IPS-20b (cell line): ENCODE results near the gene PTPN6.

Experiments
- H3K27ac ChIP-seq: one replicate; pipeline ENCODE4 v1.5.1; 2013; ENCODE audit warnings: low read length
- H3K27me3 ChIP-seq: 2 replicates; pipeline ENCODE4 v1.6.1; 2013; ENCODE audit warnings: mild to moderate bottlenecking, low read length, inconsistent platforms; ENCODE audit not compliant: insufficient read depth
- H3K36me3 ChIP-seq: 2 replicates; pipeline ENCODE4 v1.6.1; 2013; ENCODE audit warnings: low read depth, mild to moderate bottlenecking, inconsistent platforms, low read length, moderate library complexity; ENCODE audit not compliant: insufficient read depth
- H3K4me1 ChIP-seq: 2 replicates; pipeline ENCODE4 v1.6.1; 2013; ENCODE audit warnings: mild to moderate bottlenecking, control low read depth, inconsistent platforms, low read length, moderate library complexity; ENCODE audit not compliant: insufficient read depth
- H3K4me3 ChIP-seq: 2 replicates; pipeline ENCODE4 v1.5.1; 2013; ENCODE audit warnings: mild to moderate bottlenecking, low read length, inconsistent platforms
- H3K9ac ChIP-seq: 2 replicates; pipeline ENCODE4 v1.6.1; 2013; ENCODE audit warnings: low read depth, mild to moderate bottlenecking, inconsistent platforms, low read length, moderate library complexity
- H3K9me3 ChIP-seq: 2 replicates; pipeline ENCODE4 v1.6.1; 2013; ENCODE audit warnings: mild to moderate bottlenecking, low read depth, low read length, inconsistent platforms; ENCODE audit not compliant: insufficient read depth

Gene PTPN6

DNA sequence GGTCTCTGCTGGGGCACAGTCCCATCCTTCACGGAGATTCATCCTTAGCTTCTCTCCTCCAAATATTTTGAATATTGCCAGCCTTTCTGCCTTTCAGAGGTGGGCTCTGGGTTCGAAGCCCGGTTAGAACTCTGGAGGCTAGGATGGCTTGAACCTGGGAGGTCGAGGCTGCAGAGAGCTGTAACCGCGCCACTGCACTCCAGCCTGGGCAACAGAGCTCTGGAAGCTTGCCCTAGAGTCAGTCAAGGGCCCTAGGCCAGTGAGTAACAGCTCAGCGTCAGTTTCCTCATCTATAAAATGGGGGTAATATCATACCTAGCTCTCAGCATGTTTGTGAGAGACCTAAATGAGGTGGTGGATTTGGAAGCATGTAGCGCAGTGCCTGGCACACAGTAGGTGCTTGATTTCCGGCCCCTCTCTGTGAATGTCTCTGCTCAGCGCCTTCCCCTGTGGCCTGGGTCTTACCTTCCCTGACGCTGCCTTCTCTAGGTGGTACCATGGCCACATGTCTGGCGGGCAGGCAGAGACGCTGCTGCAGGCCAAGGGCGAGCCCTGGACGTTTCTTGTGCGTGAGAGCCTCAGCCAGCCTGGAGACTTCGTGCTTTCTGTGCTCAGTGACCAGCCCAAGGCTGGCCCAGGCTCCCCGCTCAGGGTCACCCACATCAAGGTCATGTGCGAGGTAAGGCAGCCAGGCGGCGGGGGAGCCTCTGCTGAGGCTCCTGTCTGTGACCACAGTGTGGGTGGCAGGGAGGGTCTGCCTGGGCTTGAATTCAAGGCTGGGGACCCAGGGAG, 3.4 kb downstream of the PTPN6 start:
- Histone ChIP-seq H3K9me3 (no peaks in the 10 kb centered on the region), H3K27ac (no peak overlapping the region), H3K4me1 (peaks cover 3% of the 10 kb centered on the region; the same call in 1 of the 2 replicates), H3K4me3 (no peak overlapping the region), H3K9ac (no peak overlapping the region), H3K36me3 (no peaks in the 10 kb centered on the region), H3K27me3 (no peaks in the 10 kb centered on the region)

DNA sequence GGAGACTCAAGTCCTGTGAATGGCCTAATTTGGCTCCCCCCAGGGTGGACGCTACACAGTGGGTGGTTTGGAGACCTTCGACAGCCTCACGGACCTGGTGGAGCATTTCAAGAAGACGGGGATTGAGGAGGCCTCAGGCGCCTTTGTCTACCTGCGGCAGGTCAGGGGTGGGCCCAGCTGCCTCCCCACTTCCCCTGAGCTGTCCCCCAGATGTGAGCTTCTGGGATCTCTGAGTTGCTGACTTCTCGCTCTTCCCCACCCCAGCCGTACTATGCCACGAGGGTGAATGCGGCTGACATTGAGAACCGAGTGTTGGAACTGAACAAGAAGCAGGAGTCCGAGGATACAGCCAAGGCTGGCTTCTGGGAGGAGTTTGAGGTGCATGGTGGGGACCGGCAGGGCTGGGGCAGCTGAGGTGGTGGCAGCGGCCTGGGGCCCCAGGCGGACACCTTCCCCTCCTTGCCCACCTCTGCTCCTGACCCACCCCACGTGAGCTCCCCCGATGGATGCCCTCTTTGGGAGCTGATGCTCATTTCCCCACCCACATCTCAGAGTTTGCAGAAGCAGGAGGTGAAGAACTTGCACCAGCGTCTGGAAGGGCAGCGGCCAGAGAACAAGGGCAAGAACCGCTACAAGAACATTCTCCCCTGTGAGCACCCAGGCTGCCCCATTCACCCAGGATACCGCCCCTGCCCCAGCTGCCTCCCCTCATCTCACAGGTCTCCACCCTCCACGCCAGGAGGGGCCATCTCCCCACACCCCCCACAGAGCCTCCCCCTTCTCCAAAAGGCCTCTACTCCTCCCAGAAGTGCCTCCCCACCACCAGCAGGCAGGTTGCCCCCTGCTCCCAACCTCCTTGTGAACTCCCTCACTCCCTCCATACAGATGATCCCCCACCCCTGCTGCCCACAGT, 4.2 kb downstream of the PTPN6 start:
- Histone ChIP-seq H3K9ac (no peak overlapping the region), H3K27me3 (no peaks in the 10 kb centered on the region), H3K9me3 (no peaks in the 10 kb centered on the region), H3K4me1 (peaks cover 3% of the 10 kb centered on the region; the same call in 1 of the 2 replicates), H3K36me3 (no peaks in the 10 kb centered on the region), H3K27ac (no peak overlapping the region), H3K4me3 (no peak overlapping the region)

DNA sequence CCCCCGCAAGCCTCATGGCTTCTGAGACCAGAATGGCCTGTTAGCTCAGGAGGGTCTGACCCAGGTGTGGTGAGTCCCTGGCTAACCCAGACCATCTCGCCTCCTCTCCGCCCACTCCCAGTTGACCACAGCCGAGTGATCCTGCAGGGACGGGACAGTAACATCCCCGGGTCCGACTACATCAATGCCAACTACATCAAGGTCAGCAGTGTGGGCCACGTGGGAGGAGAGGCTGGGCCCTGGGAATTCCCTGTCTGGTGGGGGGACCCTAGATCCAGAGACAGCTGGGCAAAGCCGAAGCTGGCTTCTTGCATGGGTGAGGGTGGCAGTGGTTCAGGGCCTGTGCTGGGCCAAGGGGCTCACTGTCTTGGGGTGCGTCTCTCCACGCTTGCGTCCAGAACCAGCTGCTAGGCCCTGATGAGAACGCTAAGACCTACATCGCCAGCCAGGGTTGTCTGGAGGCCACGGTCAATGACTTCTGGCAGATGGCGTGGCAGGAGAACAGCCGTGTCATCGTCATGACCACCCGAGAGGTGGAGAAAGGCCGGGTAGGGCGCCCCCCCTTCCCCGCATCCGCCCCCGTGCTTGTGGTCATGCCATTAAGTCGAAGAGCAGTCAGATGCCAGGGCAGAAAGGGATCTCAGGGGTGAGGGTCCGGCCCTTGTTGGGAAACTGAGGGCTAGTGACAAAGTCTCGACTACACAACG, 5.0 kb downstream of the PTPN6 start:
- no peaks in the 10 kb centered on the region for H3K9me3 ChIP-seq
- no peak overlapping the region for H3K9ac ChIP-seq
- peaks cover 8% of the 10 kb centered on the region; the same call in 1 of the 2 replicates for H3K4me1 ChIP-seq
- no peak overlapping the region for H3K4me3 ChIP-seq
- no peaks in the 10 kb centered on the region for H3K27me3 ChIP-seq
- H3K27ac ChIP-seq: no peak overlapping the region
- no peaks in the 10 kb centered on the region for H3K36me3 ChIP-seq

DNA sequence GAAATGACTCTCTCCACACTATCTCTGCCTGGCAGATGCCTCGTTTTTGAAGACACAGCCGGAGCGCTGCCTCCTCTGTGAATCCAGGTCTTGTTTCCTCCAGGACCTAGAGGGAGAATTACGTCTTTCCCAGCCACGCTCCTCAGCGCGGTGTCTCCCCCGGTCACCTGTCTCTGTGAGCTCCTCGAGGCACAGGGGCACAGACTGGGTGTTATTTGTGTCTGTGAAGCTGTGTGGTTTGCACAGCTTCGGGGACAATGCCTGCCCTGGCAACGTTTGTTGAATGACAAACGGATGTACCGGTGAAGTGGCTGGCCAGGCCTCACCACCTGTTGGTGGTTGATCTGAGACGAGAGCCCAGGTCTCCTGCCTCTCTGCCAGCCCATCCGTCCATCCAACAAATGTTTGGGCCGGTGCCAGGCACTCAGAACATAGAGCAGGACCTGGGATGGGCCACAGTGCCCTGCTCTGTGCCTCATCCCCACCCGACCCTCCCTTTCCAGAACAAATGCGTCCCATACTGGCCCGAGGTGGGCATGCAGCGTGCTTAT, 6.1 kb downstream of the PTPN6 start:
- no peak overlapping the region for H3K27ac ChIP-seq
- H3K4me1 ChIP-seq: peaks cover 18% of the 10 kb centered on the region; the same call in 1 of the 2 replicates
- H3K9me3 ChIP-seq: no peaks in the 10 kb centered on the region
- H3K36me3 ChIP-seq: no peaks in the 10 kb centered on the region
- no peak overlapping the region for H3K4me3 ChIP-seq
- no peak overlapping the region for H3K9ac ChIP-seq
- no peaks in the 10 kb centered on the region for H3K27me3 ChIP-seq

DNA sequence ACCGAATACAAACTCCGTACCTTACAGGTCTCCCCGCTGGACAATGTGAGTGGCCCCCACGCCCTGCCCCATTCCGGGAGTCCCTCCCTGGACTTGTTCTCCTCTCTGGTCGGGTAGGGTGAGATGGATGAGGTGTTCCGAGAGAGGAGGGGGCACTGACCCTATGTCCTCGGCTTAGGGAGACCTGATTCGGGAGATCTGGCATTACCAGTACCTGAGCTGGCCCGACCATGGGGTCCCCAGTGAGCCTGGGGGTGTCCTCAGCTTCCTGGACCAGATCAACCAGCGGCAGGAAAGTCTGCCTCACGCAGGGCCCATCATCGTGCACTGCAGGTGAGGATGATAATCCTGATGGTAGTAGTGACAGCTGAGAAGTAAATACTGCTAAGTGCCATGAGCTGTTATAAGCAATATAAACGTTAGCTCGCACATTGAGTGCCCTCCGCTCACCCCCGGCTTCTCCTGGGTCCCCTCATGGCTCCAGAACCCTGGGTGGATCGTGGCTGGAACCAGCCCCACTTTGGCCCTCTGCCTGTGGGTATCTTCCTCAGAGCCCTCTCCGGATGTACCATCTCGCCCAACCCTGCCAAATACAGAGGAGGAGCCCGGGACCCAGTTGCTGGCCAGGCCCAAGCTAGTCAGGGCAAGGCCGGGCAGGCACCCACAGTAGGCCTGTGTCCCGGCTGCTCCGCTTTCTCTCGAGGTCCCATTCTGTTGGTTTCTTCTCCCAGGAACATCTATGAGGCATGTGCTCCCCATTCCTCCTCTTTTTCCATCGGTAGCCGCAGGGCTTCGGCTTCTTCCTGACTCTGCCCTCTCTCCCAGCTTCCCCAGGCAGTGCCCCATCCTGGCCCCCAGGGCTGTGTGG, 6.8 kb downstream of the PTPN6 start:
- Histone ChIP-seq H3K27ac (no peak overlapping the region), H3K27me3 (no peaks in the 10 kb centered on the region), H3K4me3 (no peak overlapping the region), H3K9me3 (no peaks in the 10 kb centered on the region), H3K36me3 (no peaks in the 10 kb centered on the region), H3K4me1 (peaks cover 24% of the 10 kb centered on the region; the same call in 1 of the 2 replicates), H3K9ac (no peak overlapping the region; the same call in 1 of the 2 replicates)

DNA sequence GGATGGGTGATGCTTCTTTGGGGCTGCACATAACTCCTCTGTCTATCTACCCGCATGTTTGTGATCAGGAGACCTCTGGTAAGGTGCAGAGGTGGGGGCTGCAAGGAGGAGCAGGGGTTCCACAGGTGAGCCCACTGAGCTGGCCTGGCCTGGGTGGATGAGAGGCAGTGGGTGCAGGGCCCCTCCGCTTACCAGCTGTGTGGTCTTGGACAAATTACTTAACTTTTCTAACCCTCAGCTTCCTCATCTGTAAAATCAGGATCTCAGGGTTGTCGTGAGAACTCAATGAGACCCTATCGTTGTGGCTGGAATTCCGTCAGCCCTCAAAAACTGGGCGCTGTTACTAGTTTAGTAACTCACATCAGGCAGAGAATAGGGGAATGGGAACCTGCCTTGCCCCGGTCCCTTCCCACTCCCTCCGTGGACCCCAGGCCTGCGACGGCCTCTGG, 7.5 kb downstream of the PTPN6 start:
- Histone ChIP-seq H3K27ac (no peak overlapping the region), H3K9ac (no peak overlapping the region; the same call in 1 of the 2 replicates), H3K27me3 (no peaks in the 10 kb centered on the region), H3K9me3 (no peaks in the 10 kb centered on the region), H3K36me3 (no peaks in the 10 kb centered on the region), H3K4me1 (peaks cover 21% of the 10 kb centered on the region; the same call in 1 of the 2 replicates), H3K4me3 (no peak overlapping the region)

DNA sequence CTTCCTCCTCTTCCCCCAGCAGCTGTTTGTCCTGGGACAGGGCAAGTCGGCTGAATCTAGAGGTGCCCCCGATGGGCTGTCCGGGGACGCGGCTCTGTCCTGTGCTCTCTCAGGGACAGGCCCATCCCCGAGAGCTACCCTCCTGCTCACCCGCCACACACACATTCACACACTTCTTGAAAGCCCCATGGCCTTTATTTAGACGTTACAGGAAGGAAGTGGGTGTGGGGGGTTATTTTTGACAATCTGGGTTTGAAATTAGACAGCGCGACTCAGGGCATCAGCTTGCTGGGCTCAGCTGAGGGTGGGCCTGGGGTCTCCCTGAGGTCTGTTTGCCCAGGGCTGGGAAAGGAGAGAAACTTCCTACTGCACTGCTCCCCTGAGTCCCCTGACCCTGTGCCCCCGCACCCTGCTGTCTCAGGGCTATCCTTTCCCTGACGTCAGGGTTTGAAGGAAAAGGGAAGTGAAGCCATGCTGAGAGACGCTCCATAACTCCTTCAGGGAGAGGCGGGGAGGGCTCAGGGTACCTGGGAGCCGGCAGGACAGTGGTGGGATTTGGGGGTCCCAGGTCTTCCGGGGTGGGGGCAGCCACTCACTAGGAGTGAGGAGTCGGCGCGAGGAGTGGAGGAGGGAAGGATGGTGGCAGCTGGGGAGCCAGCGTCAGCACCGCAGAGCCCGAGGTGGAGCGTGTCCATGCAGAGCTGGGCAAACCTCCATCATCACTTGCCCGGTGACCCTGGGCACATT, 8.1 kb downstream of the PTPN6 start:
- Histone ChIP-seq H3K9ac (no peak overlapping the region), H3K27ac (no peak overlapping the region), H3K4me1 (peaks cover 21% of the 10 kb centered on the region; the same call in 1 of the 2 replicates), H3K4me3 (no peak overlapping the region), H3K9me3 (no peaks in the 10 kb centered on the region), H3K27me3 (no peaks in the 10 kb centered on the region), H3K36me3 (peaks cover 1% of the 10 kb centered on the region; the same call in 1 of the 2 replicates)

DNA sequence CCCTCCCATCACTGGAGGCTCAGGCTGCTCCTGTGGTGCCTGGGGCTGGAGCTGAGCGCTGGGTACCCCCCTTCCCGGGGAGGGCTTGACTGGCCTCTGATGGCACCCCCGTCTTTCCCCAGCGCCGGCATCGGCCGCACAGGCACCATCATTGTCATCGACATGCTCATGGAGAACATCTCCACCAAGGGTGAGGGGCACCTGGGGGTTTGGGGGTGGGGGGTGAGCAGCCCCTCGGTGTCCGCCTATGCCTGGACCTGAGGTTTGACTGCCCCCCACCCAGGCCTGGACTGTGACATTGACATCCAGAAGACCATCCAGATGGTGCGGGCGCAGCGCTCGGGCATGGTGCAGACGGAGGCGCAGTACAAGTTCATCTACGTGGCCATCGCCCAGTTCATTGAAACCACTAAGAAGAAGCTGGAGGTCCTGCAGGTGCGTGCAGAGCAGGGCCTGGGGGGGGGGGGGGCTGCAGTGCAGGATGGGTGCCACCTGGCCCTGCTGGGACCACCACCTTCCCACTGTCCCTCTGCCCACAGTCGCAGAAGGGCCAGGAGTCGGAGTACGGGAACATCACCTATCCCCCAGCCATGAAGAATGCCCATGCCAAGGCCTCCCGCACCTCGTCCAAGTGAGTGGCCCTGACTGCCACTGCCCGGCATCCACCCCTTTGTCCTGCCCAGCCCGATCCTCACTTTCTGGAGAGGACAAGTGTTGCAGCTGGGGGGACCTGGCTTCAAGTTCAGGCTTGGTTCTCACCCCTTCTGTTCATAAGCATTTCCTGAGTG, 8.8 kb downstream of the PTPN6 start:
- Histone ChIP-seq H3K9ac (peak overlapping the region; percentile 77; the same call in 1 of the 2 replicates), H3K4me3 (no peak overlapping the region), H3K27me3 (no peaks in the 10 kb centered on the region), H3K36me3 (peaks cover 9% of the 10 kb centered on the region; the same call in 1 of the 2 replicates), H3K27ac (no peak overlapping the region), H3K4me1 (peaks cover 21% of the 10 kb centered on the region; the same call in 1 of the 2 replicates), H3K9me3 (no peaks in the 10 kb centered on the region)

DNA sequence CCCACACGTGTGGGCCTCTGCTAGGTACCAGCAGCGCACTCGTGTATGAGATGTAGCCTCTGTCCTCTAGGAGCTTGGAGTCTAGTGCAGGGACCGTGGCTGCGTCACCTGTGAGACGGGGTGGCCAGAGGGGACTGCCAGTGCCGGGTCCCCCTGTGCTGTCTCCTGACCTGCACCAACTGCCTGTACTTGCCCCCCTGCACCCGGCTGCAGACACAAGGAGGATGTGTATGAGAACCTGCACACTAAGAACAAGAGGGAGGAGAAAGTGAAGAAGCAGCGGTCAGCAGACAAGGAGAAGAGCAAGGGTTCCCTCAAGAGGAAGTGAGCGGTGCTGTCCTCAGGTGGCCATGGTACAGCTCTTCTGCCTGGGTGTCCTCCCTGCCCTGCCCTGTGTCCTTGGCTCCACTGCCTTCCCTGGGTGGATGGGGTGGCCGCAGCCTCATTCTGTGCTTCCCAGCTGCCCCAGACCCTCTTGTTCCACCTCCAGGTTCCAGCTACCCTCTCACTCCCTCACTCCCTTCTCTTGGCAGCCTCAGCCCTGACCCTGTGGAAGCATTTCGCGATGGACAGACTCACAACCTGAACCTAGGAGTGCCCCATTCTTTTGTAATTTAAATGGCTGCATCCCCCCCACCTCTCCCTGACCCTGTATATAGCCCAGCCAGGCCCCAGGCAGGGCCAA, 9.6 kb downstream of the PTPN6 start:
- peak overlapping the region; percentile 77; the same call in 1 of the 2 replicates for H3K9ac ChIP-seq
- no peaks in the 10 kb centered on the region for H3K27me3 ChIP-seq
- H3K36me3 ChIP-seq: peaks cover 15% of the 10 kb centered on the region
- H3K4me1 ChIP-seq: peaks cover 24% of the 10 kb centered on the region; the same call in 1 of the 2 replicates
- no peaks in the 10 kb centered on the region for H3K9me3 ChIP-seq
- peak overlapping the region; percentile 68 for H3K27ac ChIP-seq
- peak overlapping the region; percentile 61; the same call in 1 of the 2 replicates for H3K4me3 ChIP-seq
